Astrocyte of the cerebellum (primary cell): ENCODE results near the gene TBR1.

ENCODE experiments used
- DNase-seq: peaks from one replicate; pipeline ENCODE4 v3.0.0-alpha.2; 2011; ENCODE audit warnings: low read depth
- H3K4me3 ChIP-seq: 2 replicates; pipeline ENCODE4 v1.5.1; 2011; ENCODE audit warnings: mild to moderate bottlenecking, low read depth, low read length, moderate library complexity
- in situ Hi-C: cut with HindIII; loops from 2 replicates; pipeline ENCODE4 v1.10.0; 2017; ENCODE audit warnings: low sequenced_read_pairs
- TF ChIP-seq, protein P1 (sequence below): IDR thresholded peaks from 2 replicates; pipeline ENCODE4 v1.5.1; 2012; ENCODE audit warnings: low read length, low read depth, moderate library complexity, mild to moderate bottlenecking; ENCODE audit errors: missing control alignments

The TBR1 gene

GRCh38 chr2:161415987-161416707 is at the start of gene TBR1:
TSS of gene TBR1 (plus strand) at chr2:161416297. CDS start at chr2:161416411, 114 bp downstream.
- TF ChIP-seq, protein P1, sequence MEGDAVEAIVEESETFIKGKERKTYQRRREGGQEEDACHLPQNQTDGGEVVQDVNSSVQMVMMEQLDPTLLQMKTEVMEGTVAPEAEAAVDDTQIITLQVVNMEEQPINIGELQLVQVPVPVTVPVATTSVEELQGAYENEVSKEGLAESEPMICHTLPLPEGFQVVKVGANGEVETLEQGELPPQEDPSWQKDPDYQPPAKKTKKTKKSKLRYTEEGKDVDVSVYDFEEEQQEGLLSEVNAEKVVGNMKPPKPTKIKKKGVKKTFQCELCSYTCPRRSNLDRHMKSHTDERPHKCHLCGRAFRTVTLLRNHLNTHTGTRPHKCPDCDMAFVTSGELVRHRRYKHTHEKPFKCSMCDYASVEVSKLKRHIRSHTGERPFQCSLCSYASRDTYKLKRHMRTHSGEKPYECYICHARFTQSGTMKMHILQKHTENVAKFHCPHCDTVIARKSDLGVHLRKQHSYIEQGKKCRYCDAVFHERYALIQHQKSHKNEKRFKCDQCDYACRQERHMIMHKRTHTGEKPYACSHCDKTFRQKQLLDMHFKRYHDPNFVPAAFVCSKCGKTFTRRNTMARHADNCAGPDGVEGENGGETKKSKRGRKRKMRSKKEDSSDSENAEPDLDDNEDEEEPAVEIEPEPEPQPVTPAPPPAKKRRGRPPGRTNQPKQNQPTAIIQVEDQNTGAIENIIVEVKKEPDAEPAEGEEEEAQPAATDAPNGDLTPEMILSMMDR: no peak
- in situ Hi-C loops: no loop called here
- H3K4me3 ChIP-seq: no peak within 1 kb of the TSS
- DNase-seq: no peak

DNA sequence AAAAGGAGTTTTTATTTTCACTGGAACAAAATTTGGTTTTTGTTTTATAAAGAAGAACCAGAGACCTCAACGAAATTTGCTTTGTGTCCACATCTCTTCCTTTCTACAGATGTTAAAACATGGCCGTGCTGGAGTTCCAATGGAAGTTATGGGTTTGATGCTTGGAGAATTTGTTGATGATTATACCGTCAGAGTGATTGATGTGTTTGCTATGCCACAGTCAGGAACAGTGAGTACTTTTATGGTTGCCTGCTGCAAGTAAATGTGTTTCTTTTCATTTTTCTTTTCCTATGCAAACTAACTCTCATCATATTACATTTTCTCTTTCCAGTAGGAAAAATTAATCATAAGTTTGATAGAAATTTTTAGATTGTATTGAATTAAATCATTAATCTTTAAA is 48.4 kb upstream of the TBR1 start:
- TF ChIP-seq, protein P1: no peak
- H3K4me3 ChIP-seq: no peak overlapping the region
- DNase-seq: no peak
- in situ Hi-C loops: no loop called here

GRCh38 chr2:161369311-161369710 is 46.8 kb upstream of the TBR1 start:
- in situ Hi-C loops: no loop called here
- no peak for DNase-seq
- no peak overlapping the region for H3K4me3 ChIP-seq
- TF ChIP-seq, protein P1: no peak

GRCh38 chr2:161370981-161371380 is 45.1 kb upstream of the TBR1 start:
- TF ChIP-seq, protein P1: no peak
- in situ Hi-C loops: no loop called here
- DNase-seq: no peak
- no peak overlapping the region for H3K4me3 ChIP-seq

- in situ Hi-C loops: no loop called here
These were observed 44.2 kb upstream of the TBR1 start for GRCh38 chr2:161371869-161372268.

DNA sequence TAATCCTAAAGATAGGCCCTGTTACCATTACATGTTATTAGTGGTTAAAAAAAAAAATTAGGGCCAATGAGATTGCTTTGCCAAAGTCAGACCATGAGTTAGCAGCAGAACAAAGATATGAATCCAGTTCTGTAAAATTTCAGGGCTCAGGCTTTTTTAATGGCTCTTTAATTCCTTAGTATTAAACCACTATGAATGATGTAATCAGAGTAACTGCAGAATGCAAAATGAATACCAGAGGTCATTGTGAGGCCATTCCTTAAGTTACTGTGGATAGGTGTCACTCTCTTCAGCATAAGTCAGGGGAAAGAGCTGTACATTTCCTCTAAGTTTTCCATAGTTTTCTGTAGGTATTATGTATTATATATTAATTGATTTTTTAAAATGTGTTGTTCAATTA is 42.2 kb upstream of the TBR1 start:
- H3K4me3 ChIP-seq: no peak overlapping the region
- TF ChIP-seq, protein P1: no peak
- in situ Hi-C loops: no loop called here
- no peak for DNase-seq

More at GRCh38 chr2:161371869-161372268, 44.2 kb upstream of the TBR1 start:
- H3K4me3 ChIP-seq: no peak overlapping the region
- no peak for DNase-seq
- TF ChIP-seq, protein P1: no peak
